K562 (cell line): ENCODE results near the gene TBL2. TPM values are rescaled to one million over a fixed set of nuclear protein-coding genes. Genes with fewer than 3 reads are reported as not detected.

Experiments
- ATF4 ChIP-seq: fragments of 450-650 bp; formaldehyde crosslinking; IDR thresholded peaks from 2 replicates; pipeline ENCODE4 v1.4.0; 2022; ENCODE audit warnings: mild to moderate bottlenecking, moderate library complexity
- CCNT2 ChIP-seq: IDR thresholded peaks from 2 replicates; pipeline ENCODE4 v1.6.1; 2011; ENCODE audit warnings: borderline replicate concordance, low read depth, mild to moderate bottlenecking, moderate library complexity, mixed read lengths, low read length; ENCODE audit not compliant: insufficient read length; ENCODE audit errors: extremely low read depth
- DACH1 ChIP-seq: fragments of 450-650 bp; IDR thresholded peaks from 2 replicates; pipeline ENCODE4 v1.6.1; 2018; ENCODE audit not compliant: partially characterized antibody
- E2F4 ChIP-seq: sonication (generic); formaldehyde crosslinking; IDR thresholded peaks from 2 replicates; pipeline ENCODE4 v1.8.0; 2022; ENCODE audit warnings: mild to moderate bottlenecking, low read depth, missing genetic modification reagents
- E4F1 ChIP-seq: fragments of 250-450 bp; sonication (Bioruptor Pico); IDR thresholded peaks from 2 replicates; pipeline ENCODE4 v1.5.0; 2021; ENCODE audit warnings: mild to moderate bottlenecking, borderline replicate concordance
- ETV6 ChIP-seq, 3 experiments: fragments of 150-350 bp in 1 of 3; sonication (generic) in 1 of 3; formaldehyde crosslinking in 1 of 3; IDR thresholded peaks; 2 replicates each; pipeline versions ENCODE4 v1.6.1 to v1.8.0; 2014 to 2022; ENCODE audit warnings: borderline replicate concordance in 2 of 3, low read depth in 2 of 3, antibody characterized with exemption in 1 of 3, low read length in 1 of 3, mild to moderate bottlenecking in 1 of 3, missing genetic modification reagents in 1 of 3
- HNRNPLL ChIP-seq: fragments of 200-400 bp; formaldehyde crosslinking; IDR thresholded peaks from 2 replicates; pipeline ENCODE4 v1.6.1; 2017; ENCODE audit warnings: low read length, low read depth, mild to moderate bottlenecking; ENCODE audit not compliant: poor library complexity, severe bottlenecking
- JUN ChIP-seq, 2 experiments: sonication (generic) in 1 of 2; formaldehyde crosslinking in 1 of 2; IDR thresholded peaks; 2 replicates each; pipeline versions ENCODE4 v1.6.1 to v1.8.0; 2012 to 2022; ENCODE audit warnings: borderline replicate concordance in 2 of 2, mild to moderate bottlenecking in 2 of 2, improper control_type of control experiment in 1 of 2, low read depth in 1 of 2, low read length in 1 of 2, missing genetic modification reagents in 1 of 2
- MTA1 ChIP-seq: fragments of 450-650 bp; IDR thresholded peaks from 2 replicates; pipeline ENCODE4 v1.6.1; 2017; ENCODE audit warnings: borderline replicate concordance
- MTF1 ChIP-seq: fragments of 250-450 bp; sonication (Bioruptor Pico); IDR thresholded peaks from 2 replicates; pipeline ENCODE4 v1.9.0; 2021; ENCODE audit warnings: moderate library complexity, mild to moderate bottlenecking, inconsistent platforms, borderline replicate concordance
- NFE2 ChIP-seq: IDR thresholded peaks from 2 replicates; pipeline ENCODE4 v1.6.1; 2014; ENCODE audit warnings: antibody characterized with exemption, low read depth
- NONO ChIP-seq, 2 experiments: fragments of 200-400 bp in 1 of 2; fragments of 450-650 bp in 1 of 2; formaldehyde crosslinking in 1 of 2; IDR thresholded peaks; 2 replicates each; pipeline ENCODE4 v1.6.1; 2017; ENCODE audit warnings: low read depth in 2 of 2, mild to moderate bottlenecking in 2 of 2, moderate library complexity in 2 of 2, low read length in 1 of 2
- WHSC1 ChIP-seq: IDR thresholded peaks from one replicate; pipeline ENCODE4 v1.6.1; 2012; ENCODE audit warnings: low read length, control low read depth, inconsistent platforms
- ZBTB11 ChIP-seq, 3 experiments: fragments of 200-800 bp in 1 of 3; fragments of 250-450 bp in 1 of 3; fragments of 450-650 bp in 1 of 3; sonication (Bioruptor Pico) in 1 of 3; sonication (Bioruptor generic) in 1 of 3; formaldehyde crosslinking in 1 of 3; IDR thresholded peaks; 2 replicates each; pipeline versions ENCODE4 v1.6.1 to v1.8.0; 2016 to 2022; ENCODE audit warnings: mild to moderate bottlenecking in 2 of 3, missing genetic modification characterization in 2 of 3, missing compliant biosample characterization in 1 of 3, moderate library complexity in 1 of 3
- ZNF140 ChIP-seq: fragments of 250-450 bp; sonication (Bioruptor Pico); IDR thresholded peaks from 2 replicates; pipeline ENCODE4 v1.8.0; 2021; ENCODE audit warnings: moderate library complexity, mild to moderate bottlenecking, inconsistent platforms
- ZNF764 ChIP-seq: fragments of 250-450 bp; sonication (Bioruptor Pico); IDR thresholded peaks from 2 replicates; pipeline ENCODE4 v1.4.0; 2020; ENCODE audit warnings: low read depth, mild to moderate bottlenecking, moderate library complexity
- polyA plus RNA-seq, 8 experiments: library from polyadenylated mRNA; depleted of rRNA in 4 of 8; stranded (reverse) in 5 of 8; unstranded in 3 of 8; fragments of >200 nt; fragmentation: Nextera tagmentation in 2 of 8; fragmentation: Illumina TruSeq in 1 of 8; extraction: Ambion mirVana in 2 of 8; extraction: Trizol in 1 of 8; gene quantifications; 2 replicates each; pipeline versions ENCODE4 v1.2.1 to v1.2.3, GENCODE V29; 2011 to 2014; ENCODE audit warnings: inconsistent platforms in 1 of 8, missing spikeins in 1 of 8
- total RNA-seq, 7 experiments: library from RNA; depleted of rRNA in 6 of 7; stranded (reverse); fragments of >200 nt in 6 of 7; fragmentation: Illumina TruSeq in 2 of 7; extraction: Trizol in 2 of 7; gene quantifications; 2 replicates each; pipeline versions ENCODE4 v1.2.1 to v1.2.3, GENCODE V29; 2011 to 2021; ENCODE audit warnings: low replicate concordance in 1 of 7

The TBL2 gene
- total and polyA plus RNA-seq, 9 of the 15 experiments (the other 6 are each of a cell fraction or from before 2014, with no cell fraction given) = 2.5 to 123 (median 49.2) TPM

- TF ChIP-seq E4F1 = no peak
- 0 out of 2 replicates have a peak, but pooled peaks have one; percentile 18 for TF ChIP-seq ATF4
- TF ChIP-seq E2F4 (CRISPR knock-in tag) = no peak
- no peak for TF ChIP-seq MTF1
- peak; percentile 95 for TF ChIP-seq CCNT2
- TF ChIP-seq NONO (IDR thresholded peaks at IDR 0.05; ENCODE audit: low read depth in 2 of 2, low read length in 1 of 2) = peak; percentile 31 to 92; a peak in 3 of 4 replicates
- no peak for TF ChIP-seq WHSC1
- peak in 1 of 3 experiments; percentile 61; a peak in 1 of 6 replicates for TF ChIP-seq ZBTB11 (CRISPR knock-in tag; IDR thresholded peaks at IDR 0.05)
- no peak for TF ChIP-seq MTA1
- TF ChIP-seq ETV6 (IDR thresholded peaks at IDR 0.05; ENCODE audit: borderline replicate concordance in 1 of 2, low read depth in 2 of 2, low read length in 1 of 2) = no peak
- TF ChIP-seq ETV6 (CRISPR knock-in tag; IDR thresholded peaks at IDR 0.05; ENCODE audit: borderline replicate concordance) = peak; percentile 33; the same call in 1 of the 2 replicates
- TF ChIP-seq HNRNPLL = peak; percentile 50
- no peak for TF ChIP-seq ZNF140
- no peak for TF ChIP-seq DACH1
- TF ChIP-seq JUN (IDR thresholded peaks at IDR 0.05; ENCODE audit: borderline replicate concordance, low read depth, low read length) = no peak
- no peak for TF ChIP-seq JUN (CRISPR knock-in tag; IDR thresholded peaks at IDR 0.05; ENCODE audit: borderline replicate concordance)
- TF ChIP-seq ZNF764 (CRISPR knock-in tag) = no peak
- no peak for TF ChIP-seq NFE2
Measured at GRCh38 chr7:73578342-73579128, at the start of gene TBL2 (continued).
